ENCODE data around the gene SP1.
A peak's percentile ranks its signal among the peaks of the same experiment; 100 is the strongest.

SP1 gene

GRCh38 chr12:53452159-53453077, 72.4 kb downstream of the SP1 start:
- peak; percentile 6 for DNase-seq

- DNase-seq: no peak
These were observed 74.1 kb downstream of the SP1 start for GRCh38 chr12:53453953-53454640.

GRCh38 chr12:53454707-53455106, 74.7 kb downstream of the SP1 start:
- no peak for DNase-seq

- DNase-seq: no peak
These were observed 76.8 kb downstream of the SP1 start for GRCh38 chr12:53456654-53457366.

GRCh38 chr12:53459097-53459496, 79.1 kb downstream of the SP1 start:
- DNase-seq: no peak

- DNase-seq: no peak
These were observed 81.1 kb downstream of the SP1 start for GRCh38 chr12:53461059-53461458.

- no peak for DNase-seq
These were observed 81.6 kb downstream of the SP1 start for GRCh38 chr12:53461591-53461990.

GRCh38 chr12:53462935-53463334, 83.0 kb downstream of the SP1 start:
- no peak for DNase-seq

GRCh38 chr12:53463802-53464560, 84.0 kb downstream of the SP1 start:
- DNase-seq: no peak

GRCh38 chr12:53464685-53465418, 84.9 kb downstream of the SP1 start:
- DNase-seq: no peak

GRCh38 chr12:53465679-53466078, 85.7 kb downstream of the SP1 start:
- DNase-seq: no peak
